Left cardiac atrium (tissue), 4 donors: ENCODE data around the gene OPCML. TPM values are rescaled to one million over a fixed set of nuclear protein-coding genes. Genes with fewer than 3 reads are reported as not detected.
A peak's percentile ranks its signal among the peaks of the same experiment; 100 is the strongest.

Experiments
- ATAC-seq, 2 donors: fragments of 200-7000 bp; cut with Tn5 transposase; one replicate each; pipeline ENCODE4 v1.9.1; 2020; ENCODE audit warnings: mild to moderate bottlenecking in 2 of 2, moderate library complexity in 2 of 2
- DNase-seq: peaks from one replicate; pipeline ENCODE4 v3.0.0-alpha.2; 2020
- intact Hi-C, 2 donors: fragments of 100-400 bp; cut with DNase I; formaldehyde crosslinking; loops; one replicate each; pipeline versions ENCODE4 v1.14.1 to v1.15.1; 2022 to 2023
- total RNA-seq, 2 donors: library from RNA; stranded (reverse); fragmentation: NEBNext Ultra II Directional; extraction: Animal tissue kit (Norgen Biotek cat#: 25700); gene quantifications; one replicate each; pipeline ENCODE4 v1.2.1, GENCODE V29; 2021
- donor health status: DM: no; HTN: yes; CAD: no.
- donor health status: DM: no; HTN: yes; CAD: no; lungs with severe emphysema.
- donor health status: DM: yes; HTN: yes; CAD: no.
- donor health status: Dilated cardiomyopathy.

The OPCML gene
- total RNA-seq, 2 donors from 2014 or later: 0.76 TPM; not detected in 1

- intact Hi-C loops: no loop called here
- DNase-seq (no peak), ATAC-seq (peak in 1 of 2 donors; percentile 30)
Measured at GRCh38 chr11:132911186-132911585, 621.1 kb downstream of the OPCML start.

- no peak for ATAC-seq
- DNase-seq: no peak
- intact Hi-C loops: no loop called here
Measured at GRCh38 chr11:132910011-132910760, 622.1 kb downstream of the OPCML start.

GRCh38 chr11:132909021-132909606 lies 623.2 kb downstream of the OPCML start:
- intact Hi-C loops: no loop called here
- ATAC-seq (no peak), DNase-seq (no peak)

- DNase-seq: no peak
- intact Hi-C loops: no loop called here
- no peak for ATAC-seq
Measured at GRCh38 chr11:132908414-132908810, 623.9 kb downstream of the OPCML start.

- intact Hi-C loops: no loop called here
- DNase-seq: no peak
- ATAC-seq: no peak
Measured at GRCh38 chr11:132907651-132908413, 624.5 kb downstream of the OPCML start.

- intact Hi-C loops: no loop called here
- no peak for DNase-seq
Measured at GRCh38 chr11:132904607-132905006, 627.7 kb downstream of the OPCML start.

GRCh38 chr11:132904091-132904490 lies 628.2 kb downstream of the OPCML start:
- DNase-seq: no peak
- ATAC-seq: no peak
- intact Hi-C loops: no loop called here

More at GRCh38 chr11:132904607-132905006, 627.7 kb downstream of the OPCML start:
- ATAC-seq: no peak

GRCh38 chr11:132901638-132902471 lies 630.4 kb downstream of the OPCML start:
- no peak for ATAC-seq
- intact Hi-C loops: no loop called here
- no peak for DNase-seq

GRCh38 chr11:132898676-132899075 lies 633.6 kb downstream of the OPCML start:
- intact Hi-C loops: no loop called here
- ATAC-seq: no peak
- DNase-seq: no peak

GRCh38 chr11:132898021-132898420 lies 634.3 kb downstream of the OPCML start:
- intact Hi-C loops: no loop called here
- DNase-seq: no peak
- no peak for ATAC-seq

- intact Hi-C loops: no loop called here
- ATAC-seq: no peak
- no peak for DNase-seq
Measured at GRCh38 chr11:132895340-132895739, 637.0 kb downstream of the OPCML start.

GRCh38 chr11:132894606-132895005 lies 637.7 kb downstream of the OPCML start:
- ATAC-seq (no peak), DNase-seq (no peak)
- intact Hi-C loops: no loop called here

- intact Hi-C loops: no loop called here
- no peak for DNase-seq
- no peak for ATAC-seq
Measured at GRCh38 chr11:132892876-132893275, 639.4 kb downstream of the OPCML start.

GRCh38 chr11:132888226-132888625 lies 644.1 kb downstream of the OPCML start:
- ATAC-seq (no peak), DNase-seq (no peak)
- intact Hi-C loops: no loop called here

- intact Hi-C loops: no loop called here
- ATAC-seq (peak; percentile 63 to 77), DNase-seq (no peak)
Measured at GRCh38 chr11:132886335-132886734, 646.0 kb downstream of the OPCML start.

- DNase-seq (no peak), ATAC-seq (no peak)
- intact Hi-C loops: no loop called here
Measured at GRCh38 chr11:132883241-132883640, 649.1 kb downstream of the OPCML start.

GRCh38 chr11:132881622-132882021 lies 650.7 kb downstream of the OPCML start:
- DNase-seq: no peak
- intact Hi-C loops: no loop called here
- ATAC-seq: no peak

GRCh38 chr11:132878111-132878510 lies 654.2 kb downstream of the OPCML start:
- ATAC-seq: no peak

GRCh38 chr11:132876705-132877104 lies 655.6 kb downstream of the OPCML start:
- DNase-seq (no peak), ATAC-seq (no peak)
- intact Hi-C loops: no loop called here

More at GRCh38 chr11:132878111-132878510, 654.2 kb downstream of the OPCML start:
- intact Hi-C loops: no loop called here
- DNase-seq: no peak
